ENCODE data around the gene PRSS3.
"Not testable (repeated sequence)": the region's sequence is repeated elsewhere in the genome, so short reads cannot be mapped to it uniquely, and the experiment has no call there.

Gene PRSS3

DNA sequence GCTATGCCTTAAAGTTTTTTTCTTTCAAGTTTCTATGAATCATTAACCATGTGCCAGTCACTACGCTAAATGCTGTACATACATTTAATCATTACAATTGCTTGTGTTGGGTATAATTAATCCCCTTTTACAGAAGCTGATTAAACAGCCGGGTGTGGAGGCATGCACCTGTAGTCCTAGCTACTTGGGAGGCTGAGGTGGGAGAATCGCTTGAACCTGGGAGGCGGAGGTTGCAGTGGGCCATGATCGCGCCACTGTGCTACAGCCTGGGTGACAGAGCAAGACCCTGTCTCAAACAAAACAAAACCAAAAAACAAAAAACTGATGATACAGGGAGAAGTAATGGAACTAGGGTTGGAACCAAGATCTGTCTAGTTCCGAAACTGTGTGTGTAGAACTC, 20.4 kb downstream of the PRSS3 start:
- FAIRE-seq (no peak), DNase-seq (ENCODE audit: insufficient read length, low spot score) (no peak)

DNA sequence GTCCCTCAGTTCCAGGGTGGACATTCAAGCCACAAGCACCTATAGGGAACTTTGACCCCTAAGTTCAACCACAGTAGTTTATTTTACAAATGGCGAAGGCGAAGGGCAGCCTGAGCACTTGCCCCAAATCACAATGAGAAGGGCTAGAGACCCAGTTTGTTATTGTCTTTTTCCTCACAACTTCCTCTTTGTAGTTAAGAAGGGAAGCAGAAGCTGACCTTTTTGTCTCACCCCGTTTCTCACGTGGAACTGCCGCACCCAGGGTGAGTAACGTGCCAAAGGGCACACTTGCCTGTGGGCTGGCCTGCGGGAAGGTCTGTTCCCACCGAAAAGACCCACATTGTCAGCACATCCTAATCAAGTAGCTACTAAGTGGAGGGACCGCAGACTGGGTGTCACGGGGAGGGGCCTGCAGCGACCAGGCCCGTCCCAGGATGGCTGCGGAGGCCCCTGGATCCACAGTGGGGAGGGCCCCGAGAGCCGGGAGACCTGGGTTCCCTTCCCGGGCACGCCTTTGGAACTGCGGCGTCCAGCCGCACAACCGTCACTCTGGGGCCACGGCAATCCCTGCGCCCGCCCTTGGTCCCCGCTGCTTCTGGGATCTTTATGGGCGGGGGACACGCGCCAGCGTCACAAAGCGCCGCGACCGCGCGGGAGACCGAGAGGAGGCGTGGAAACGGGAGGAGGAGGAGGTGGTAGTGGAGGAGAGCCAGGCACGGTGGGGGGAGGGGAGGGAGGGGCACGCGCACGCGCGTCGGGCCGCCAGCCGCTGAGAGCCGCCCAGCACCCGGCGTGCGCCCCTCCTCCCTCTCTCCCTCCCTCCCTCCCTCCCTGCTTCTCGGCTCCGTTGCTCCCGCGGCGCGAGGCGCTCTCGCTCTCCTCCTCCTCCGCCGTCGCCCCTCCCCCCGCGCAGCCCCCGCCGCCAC, 21.2 kb downstream of the PRSS3 start, which contains the start of gene UBE2R2:
Gene UBE2R2 (plus strand): TSS at position 834 of the 926 bp plus-strand sequence. CDS start 598 bp downstream, outside the sequence.
- FAIRE-seq (no peak), DNase-seq (ENCODE audit: insufficient read length, low spot score) (peak; percentile 88)

DNA sequence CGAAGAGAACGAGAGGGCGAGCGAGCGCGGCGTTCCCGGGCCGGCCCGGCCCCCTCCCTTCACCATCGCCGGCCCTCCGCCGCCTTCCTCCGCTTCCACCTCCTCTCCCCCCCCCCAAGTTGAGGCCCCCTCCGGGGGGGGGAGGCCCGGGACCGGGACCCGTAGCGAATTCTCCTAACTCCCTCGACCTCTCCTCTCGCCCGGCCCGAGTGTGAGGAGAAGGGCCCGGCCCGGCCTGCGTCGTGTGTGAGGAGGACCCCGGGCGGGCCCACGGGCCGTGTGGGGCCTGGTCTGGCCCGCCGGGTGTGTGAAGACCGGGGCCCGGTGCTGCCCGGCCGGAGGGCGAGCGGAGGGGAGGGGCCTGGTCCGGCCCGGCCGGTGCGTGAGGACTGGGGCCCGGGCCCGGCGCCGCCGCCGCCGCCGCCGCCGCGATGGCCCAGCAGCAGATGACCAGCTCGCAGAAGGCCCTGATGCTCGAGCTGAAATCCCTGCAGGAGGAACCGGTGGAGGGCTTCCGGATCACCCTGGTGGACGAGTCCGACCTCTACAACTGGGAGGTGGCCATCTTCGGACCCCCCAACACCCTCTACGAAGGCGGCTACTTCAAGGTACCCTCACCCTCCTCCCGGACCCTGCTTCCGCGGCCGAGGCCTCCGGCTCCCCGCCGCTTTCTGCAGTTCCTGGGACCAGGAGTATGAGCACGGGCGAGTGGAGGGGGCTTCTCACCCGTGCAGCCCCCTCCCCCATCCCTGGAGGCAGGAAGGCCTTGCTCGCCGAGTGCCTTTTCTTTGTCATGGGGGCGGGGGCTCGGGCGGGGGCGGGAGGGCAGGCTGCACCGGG, 22.2 kb downstream of the PRSS3 start:
- DNase-seq (ENCODE audit: insufficient read length, low spot score) = peak; percentile 48
- FAIRE-seq = no peak

DNA sequence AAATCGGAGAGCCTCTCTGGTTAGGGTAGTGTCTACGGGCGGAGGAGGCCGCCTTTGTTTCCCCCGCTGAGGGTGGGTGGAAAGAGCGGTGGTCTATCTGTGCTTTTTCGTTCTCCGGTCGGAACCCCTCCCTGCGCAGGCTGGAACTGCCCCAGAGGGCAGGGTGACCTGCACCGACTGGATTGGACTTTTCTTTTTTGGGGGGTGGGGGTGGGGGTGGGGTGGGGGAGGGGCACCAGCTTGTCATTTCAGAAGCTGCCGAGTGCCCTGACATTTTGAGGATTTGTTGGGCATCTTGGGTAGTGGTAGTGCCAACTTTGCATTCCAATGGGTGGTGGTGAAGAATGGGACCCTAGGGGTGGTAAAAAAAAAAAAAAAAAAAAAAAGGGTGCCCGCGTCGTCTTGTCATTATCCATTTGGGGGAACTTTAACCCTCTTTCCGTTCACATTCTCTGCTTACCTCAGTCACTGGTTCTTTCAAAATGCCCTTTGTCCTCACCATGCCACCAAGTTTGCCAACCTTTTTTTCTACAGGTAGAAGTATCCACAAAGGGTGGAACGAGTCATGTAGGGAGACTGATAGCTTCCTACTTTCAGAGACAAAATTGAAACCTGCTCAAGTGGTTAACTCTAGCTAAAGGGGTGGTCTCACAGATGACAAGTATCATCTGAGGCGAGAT, 22.9 kb downstream of the PRSS3 start:
- no peak for DNase-seq (ENCODE audit: insufficient read length, low spot score)
- FAIRE-seq = no peak

DNA sequence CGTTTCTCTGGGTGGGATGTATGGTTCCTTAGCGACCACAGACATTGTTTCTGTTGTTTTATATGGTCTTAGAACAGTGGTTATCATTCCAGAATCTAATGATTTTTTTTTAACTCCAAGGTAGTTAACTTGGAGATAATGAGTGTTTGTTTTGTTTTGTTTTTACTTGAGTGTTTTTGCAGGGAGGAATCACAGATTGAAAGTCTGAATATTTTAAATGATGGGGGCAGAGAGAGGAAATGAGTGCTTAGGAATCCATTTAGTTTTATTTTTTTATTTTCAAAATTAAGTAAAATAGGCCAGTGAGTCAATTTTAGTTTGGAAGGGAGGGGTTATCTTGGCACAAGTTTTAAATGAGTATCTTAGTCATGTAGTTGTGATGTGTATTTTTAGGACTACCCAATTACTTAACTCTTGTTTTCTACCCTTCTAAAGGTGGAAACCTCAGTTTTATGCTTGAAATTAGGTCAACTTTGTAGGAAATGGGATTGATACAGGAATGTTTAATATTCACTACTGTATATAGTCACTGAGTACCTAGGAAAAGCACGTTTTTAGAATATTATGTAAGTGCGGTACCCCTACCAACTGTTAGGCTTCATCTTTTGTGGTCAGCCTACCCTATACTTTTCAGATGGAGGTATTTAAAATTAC, 23.6 kb downstream of the PRSS3 start:
- FAIRE-seq = no peak
- no peak for DNase-seq (ENCODE audit: insufficient read length, low spot score)

DNA sequence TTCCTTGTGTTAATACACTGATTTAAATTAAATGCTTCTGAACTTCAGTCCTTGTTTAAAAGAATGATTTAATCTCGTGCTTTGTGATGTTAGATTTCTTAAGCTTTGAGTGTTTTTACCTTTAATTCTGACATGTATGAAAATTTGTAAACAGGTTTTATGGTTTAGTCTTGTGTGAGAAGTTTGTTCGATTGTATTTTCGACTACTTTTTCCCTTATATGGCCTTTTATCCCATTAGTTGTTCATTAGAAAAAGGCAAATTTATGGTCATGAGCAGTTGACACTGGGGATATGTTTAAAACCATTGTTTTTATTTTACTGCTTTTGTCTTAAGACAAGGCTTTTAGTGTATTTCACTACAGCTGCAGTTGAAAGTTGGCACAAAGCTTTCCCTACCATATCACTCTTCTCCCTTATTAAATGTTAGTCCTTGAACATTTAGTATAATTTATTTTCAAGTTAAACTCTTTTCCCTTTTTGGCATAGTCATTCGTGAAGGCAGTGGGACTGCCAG, 24.9 kb downstream of the PRSS3 start:
- no peak for FAIRE-seq
- no peak for DNase-seq (ENCODE audit: insufficient read length, low spot score)

DNA sequence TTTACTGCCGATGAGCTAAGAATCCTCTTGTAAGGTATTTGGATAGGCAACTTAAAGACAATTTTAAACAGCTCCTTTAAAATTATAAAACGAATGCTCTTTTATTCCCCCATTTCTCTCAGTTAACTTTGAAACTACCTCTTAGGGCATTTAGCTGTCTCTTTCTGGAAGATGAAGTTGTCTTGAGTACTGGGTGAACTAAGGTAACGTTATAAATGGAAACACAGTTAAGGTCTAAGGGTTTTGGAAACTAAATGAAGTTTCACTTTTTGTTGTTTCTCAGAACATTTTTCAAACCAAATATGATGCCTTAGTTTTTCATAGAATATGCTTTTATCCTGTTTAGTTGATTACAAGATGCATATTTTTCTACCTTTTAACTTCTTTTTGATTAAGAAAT, 28.4 kb downstream of the PRSS3 start:
- FAIRE-seq = no peak
- DNase-seq (ENCODE audit: insufficient read length, low spot score) = no peak

DNA sequence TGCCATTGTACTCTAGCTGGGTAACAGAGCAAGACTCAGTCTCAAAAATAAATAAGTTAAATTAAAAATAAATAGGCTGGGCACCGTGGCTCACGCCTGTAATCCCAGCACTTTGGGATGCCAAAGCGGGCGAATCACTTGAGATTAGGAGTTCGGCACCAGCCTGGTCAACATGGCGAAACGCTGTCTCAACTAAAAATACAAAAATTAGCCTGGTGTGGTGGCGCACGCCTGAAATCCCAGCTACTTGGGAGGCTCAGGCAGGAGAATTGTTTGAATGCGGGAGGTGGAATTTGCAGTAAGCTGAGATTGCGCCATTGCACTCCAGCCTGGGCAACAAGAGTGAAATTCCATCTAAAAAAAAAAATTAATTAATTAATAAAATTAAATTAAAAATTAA, 31.9 kb downstream of the PRSS3 start:
- not testable (repeated sequence) for FAIRE-seq; DNase-seq (ENCODE audit: insufficient read length, low spot score)

DNA sequence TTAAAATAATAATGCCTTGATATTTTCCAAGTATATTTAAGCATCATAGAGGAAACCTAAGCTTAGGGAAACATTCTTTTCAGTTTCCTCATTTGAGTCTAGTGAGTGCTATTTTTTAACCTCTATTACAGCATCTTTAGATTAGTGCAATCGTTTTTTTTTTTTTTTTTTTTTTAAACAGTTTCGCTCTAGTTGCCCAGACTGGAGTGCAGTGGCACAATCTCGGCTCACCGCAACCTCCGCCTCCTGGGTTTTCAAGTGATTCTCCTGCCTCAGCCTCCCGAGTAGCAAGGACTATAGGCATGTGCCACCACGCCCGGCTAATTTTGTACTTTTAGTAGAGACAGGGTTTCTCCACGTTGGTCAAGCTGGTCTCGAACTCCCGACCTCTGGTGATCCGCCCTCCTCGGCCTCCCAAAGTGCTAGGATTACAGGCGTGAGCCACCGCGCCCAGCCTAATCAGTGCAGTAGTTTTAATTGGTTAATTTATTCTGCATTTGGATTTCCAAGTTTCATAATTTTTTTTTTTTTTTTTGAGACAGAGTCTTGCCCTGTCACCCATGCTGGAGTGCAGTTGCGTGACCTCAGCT, 34.4 kb downstream of the PRSS3 start:
- not testable (repeated sequence) for FAIRE-seq

DNA sequence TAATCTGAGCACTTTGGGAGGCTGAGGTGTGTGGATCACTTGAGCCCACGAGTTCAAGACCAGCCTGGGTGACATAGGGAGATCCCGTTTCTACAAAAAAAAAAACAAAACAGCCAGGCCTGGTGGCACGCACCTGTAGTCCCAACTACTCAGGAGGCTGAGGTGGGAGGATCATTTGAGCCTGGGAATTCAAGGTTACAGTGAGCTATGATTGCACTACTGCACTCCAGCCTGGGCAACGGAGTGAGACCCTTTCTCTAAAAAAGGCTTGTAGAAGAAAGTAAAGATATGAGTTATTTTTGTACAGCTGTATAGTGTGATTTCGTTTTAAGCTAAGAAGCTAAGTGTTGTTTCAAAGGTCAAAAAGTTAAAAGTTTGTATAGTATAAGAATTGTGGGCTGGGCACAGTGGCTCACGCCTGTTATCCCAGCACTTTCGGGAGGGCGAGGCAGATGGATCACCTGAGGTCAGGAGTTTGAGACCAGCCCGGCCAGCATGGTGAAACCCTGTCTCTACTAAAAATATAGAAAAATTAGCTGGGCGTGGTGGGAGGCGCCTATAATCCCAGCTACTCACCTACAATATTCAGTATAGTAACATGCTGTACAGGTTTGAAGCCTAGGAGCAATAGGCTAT, 40.4 kb downstream of the PRSS3 start:
- no peak for FAIRE-seq

More for the DNA sequence above, 34.4 kb downstream of the PRSS3 start:
- DNase-seq (ENCODE audit: insufficient read length, low spot score) = not testable (repeated sequence)

DNA sequence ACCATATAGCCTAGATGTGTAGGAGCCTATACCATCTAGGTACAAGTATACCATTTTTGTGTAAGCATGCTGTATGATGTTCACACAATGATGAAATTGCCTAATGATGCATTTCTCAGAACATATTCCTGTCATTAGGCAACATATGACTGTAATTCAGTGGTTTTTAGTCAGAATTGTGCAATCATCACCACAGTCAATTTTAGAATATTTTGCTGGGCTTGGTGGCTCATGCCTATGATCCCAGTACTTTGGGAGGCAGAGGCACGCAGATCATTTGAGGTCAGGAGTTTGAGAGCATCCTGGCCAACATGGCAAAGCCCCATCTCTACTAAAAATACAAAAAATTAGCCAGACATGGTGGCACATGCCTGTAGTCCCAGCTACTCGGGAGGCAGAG, 40.9 kb downstream of the PRSS3 start:
- DNase-seq (ENCODE audit: insufficient read length, low spot score) = not testable (repeated sequence)

More for the DNA sequence above, 40.4 kb downstream of the PRSS3 start:
- DNase-seq (ENCODE audit: insufficient read length, low spot score) = no peak

DNA sequence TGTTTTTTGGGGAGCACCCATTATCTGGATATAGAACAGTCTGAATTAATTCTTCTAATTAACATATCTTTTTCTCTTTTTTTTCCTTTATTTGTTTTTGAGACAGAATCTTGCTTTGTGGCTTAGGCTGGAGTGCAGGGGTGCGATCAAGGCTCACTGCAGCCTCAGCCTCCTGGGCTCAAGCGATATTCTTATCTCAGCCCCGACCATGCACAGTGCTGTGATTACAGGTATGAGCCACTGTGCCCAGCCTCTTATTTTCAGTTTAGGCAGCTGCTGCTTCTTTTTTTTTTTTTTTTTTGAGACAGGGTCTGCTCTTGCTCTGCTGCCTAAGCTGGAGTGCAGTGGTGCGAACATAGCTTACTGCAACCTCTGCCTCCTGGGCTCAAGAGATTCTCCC, 41.8 kb downstream of the PRSS3 start:
- DNase-seq (ENCODE audit: insufficient read length, low spot score) (no peak), FAIRE-seq (no peak)

More for the DNA sequence above, 40.9 kb downstream of the PRSS3 start:
- not testable (repeated sequence) for FAIRE-seq

DNA sequence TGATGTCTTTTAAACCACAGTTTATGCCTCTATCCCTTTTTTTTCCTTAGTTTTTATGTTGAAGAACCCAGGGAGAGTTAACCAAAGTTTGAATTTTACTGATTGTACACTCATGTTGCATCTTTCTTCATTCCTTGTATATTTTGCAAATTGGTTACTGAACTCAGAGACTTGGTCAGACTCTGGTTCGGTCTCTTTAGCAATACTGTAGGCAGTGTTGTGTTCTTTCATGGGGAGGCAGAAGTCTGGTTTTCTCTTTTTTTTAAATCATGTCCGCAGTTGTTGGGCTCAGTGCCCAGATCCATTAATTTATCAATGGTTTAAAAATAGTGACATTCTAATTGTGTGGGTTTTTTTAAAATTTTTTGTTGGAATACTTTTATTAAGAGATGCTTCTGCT, 45.0 kb downstream of the PRSS3 start:
- FAIRE-seq (no peak), DNase-seq (ENCODE audit: insufficient read length, low spot score) (no peak)

DNA sequence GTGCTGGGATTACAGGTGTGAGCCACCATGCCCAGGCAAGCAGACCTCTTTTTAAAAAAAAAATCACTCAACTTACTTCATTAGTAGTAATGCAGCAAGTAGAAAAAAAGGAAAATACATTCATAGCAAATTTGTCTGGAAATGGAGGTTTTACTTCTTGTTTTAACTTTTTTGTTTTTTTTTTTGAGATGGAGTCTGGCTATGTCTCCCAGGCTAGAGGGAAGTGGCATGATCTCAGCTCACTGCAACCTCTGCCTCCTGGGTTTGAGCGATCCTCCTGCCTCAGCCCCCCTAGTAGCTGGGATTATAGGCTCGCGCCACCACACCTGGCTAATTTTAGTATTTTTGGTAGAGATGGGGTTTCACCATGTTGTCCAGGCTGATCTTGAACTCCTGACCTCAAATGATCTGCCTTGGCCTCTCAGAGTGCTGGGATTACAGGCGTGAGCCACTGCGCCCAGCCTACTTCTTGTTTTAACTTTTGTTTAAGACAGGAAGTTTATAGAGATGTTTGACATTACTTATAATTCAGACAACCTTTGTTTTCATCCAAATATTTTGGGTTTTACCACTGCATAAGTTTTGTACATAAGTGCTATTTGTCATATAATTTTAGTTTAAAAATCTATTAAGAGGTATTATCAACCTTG, 48.1 kb downstream of the PRSS3 start:
- no peak for FAIRE-seq
- DNase-seq (ENCODE audit: insufficient read length, low spot score) = no peak

DNA sequence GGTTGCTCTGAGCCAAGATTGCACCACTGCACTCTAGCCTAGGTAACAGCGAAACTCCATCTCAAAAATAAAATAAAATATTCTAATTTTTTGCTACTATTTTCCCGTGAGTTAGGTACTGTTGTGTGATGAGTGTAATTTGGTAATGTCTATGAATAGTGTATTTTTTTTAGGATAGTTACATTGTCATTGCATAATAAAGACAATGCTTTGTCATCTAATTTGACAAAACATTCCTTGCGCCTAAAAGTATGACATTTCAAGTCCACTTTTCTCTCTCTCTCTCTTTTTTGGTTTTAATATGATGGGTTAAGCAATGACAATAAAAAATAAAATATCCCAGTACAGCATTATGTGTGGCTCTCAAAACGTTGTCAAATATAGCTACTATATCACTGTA, 50.9 kb downstream of the PRSS3 start:
- FAIRE-seq = no peak
- DNase-seq (ENCODE audit: insufficient read length, low spot score) = no peak

DNA sequence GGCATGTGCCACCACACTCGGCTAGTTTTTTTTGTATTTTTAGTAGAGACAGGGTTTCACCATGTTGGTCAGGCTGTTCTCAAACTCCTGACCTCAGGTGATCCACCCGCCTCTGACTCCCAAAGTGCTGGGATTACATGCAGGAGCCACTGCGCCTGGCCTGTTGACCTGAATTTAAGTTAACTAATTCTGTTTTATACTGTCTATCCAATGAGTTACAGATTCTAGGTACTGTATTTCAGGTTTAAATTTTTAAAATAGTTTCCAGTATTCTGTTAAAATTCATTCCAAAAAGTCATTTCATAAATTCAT, 52.5 kb downstream of the PRSS3 start:
- DNase-seq (ENCODE audit: insufficient read length, low spot score); FAIRE-seq: not testable (repeated sequence)

Data from HTR-8/SVneo (cell line).